ENCODE results near the gene ELOB. TPM values are rescaled to one million over a fixed set of nuclear protein-coding genes. Genes with fewer than 3 reads are reported as not detected.

The ELOB gene
- polyA plus RNA-seq, 6 donors from 2014 or later, result 159 to 241 (median 203) TPM

- ATAC-seq (ENCODE audit: low read depth in 2 of 2) (no peak), DNase-seq (no peak)
- H3K4me1 Mint-ChIP-seq, result peaks cover 25 to 49% (median 28%) of the 10 kb centered on the region in 3 donors
- peaks cover 0 to 13% of the 10 kb centered on the region in 2 donors for H3K36me3 Mint-ChIP-seq
- H3K9me3 Mint-ChIP-seq, result no peaks in the 10 kb centered on the region
- peak overlapping the region; percentile 88 to 95 (median 93) for H3K4me3 Mint-ChIP-seq
- H3K27ac Mint-ChIP-seq, result peak overlapping the region in 5 of 6 donors; percentile 75 to 95 (median 94)
- H3K27me3 Mint-ChIP-seq, result no peaks in the 10 kb centered on the region
Measured at GRCh38 chr16:2775765-2776499, 1.1 kb downstream of the ELOB start.

DNA sequence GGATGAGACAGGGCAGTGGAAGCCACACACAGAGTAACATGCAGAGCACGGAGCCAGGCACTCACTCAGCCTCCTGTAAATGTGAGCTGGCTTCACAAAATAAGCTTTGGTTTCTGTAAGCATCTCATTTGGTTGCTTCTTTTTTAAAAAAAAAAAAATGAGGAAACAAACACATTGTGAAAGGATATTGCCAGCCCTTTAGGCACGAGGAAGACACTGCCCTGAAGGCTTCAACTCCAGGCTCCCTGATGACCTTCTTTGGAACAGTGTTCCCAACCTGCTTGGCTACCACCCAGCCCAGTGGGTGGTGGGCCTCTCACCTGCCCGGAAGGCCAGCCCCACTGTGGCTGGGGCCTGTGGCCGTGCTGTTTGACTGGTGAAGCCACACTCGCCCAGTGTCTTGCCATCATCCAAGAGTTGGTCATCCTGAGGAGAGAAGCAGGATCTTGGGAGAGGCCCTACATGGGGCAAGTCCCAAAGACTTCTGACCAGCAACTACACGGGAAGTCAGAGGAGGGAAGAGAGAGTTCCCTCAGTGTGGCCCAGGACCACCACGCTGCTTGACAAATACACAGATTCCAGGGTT, 1.9 kb downstream of the ELOB start:
- ATAC-seq (ENCODE audit: low read depth in 2 of 2) (no peak), DNase-seq (no peak)
- Mint-ChIP-seq H3K4me3 (peak overlapping the region; percentile 9 to 95 (median 91)), H3K27me3 (no peaks in the 10 kb centered on the region), H3K27ac (peak overlapping the region in 1 of 6 donors; percentile 59), H3K36me3 (peaks cover 0 to 13% of the 10 kb centered on the region in 2 donors), H3K4me1 (peaks cover 26 to 48% (median 28%) of the 10 kb centered on the region in 3 donors), H3K9me3 (no peaks in the 10 kb centered on the region)

DNA sequence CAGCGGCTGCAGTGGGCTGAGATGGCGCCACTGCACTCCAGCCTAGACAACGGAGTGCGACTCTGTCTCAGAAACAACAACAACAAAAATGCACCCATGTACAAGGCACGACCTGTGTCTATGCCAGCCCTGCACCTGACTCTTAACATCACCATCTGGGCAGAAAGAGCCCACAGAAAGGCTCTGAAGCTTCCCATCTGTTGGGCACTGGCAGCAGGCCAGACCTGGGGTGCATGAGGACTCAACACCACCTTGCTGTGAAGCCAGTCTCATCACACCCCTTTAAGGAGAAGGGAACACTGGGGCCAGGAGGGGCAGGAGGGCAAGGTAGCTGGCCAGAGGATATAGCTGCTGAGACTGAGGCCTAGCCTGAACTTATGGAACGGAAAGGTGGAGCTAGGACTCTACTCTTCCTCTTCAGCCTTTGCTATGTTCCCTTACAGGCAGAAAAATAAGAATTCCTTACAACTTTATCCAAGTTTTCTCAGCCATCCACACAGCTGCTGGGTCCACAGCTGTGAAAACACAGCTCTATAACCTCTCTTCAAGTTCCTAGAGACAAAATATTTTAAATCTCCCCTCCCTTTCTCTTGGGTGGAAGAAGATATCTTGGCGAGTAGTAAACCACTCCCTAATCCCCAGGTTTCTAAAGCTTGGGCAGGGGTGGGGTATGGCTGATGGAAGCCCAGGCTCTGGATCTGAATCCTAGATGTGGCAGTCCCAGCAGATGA, 2.8 kb downstream of the ELOB start:
- no peak for DNase-seq
- Mint-ChIP-seq H3K4me3 (peak overlapping the region in 3 of 8 donors; percentile 6 to 88 (median 12)), H3K9me3 (no peaks in the 10 kb centered on the region), H3K4me1 (peaks cover 33 to 41% (median 36%) of the 10 kb centered on the region in 3 donors), H3K27me3 (no peaks in the 10 kb centered on the region), H3K36me3 (peaks cover 0 to 22% of the 10 kb centered on the region in 2 donors), H3K27ac (no peak overlapping the region)
- ATAC-seq (ENCODE audit: low read depth in 2 of 2), result no peak

DNA sequence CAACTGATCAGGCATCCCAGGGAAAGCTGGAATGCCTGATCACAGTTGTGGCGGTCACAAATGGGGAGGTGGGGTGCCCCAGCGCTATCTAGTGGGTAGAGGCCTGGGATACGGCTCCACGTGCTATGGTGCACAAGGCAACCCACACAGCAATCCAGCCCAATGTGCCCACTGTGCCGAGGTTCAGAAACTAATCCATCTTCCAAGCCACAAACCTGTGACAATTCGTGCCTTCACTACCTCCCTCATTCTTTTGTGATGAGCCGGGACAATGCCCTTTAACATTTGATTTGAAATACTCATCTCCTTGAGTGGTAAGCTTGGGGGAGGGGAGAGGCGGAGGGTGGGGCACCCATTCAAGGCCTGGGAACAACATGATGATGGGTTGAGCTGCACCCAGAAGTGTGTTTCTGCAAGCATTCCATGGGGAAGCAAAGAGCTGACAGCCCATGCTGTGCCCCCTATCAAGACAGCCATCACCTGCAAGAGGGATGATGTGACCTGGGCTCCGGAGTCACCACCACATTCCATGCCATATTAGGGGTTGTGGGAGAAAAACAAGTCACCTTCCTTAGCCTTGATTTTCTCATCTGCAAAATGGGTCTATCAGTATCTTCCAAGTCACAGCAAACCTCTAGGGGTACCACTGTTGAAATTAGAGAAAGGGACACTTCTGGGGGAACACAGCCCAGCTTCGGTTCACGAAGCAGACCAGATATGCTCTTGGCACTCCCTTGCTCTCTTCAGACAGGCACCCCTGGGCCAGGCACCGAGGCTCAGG, 3.7 kb downstream of the ELOB start:
- no peaks in the 10 kb centered on the region for H3K27me3 Mint-ChIP-seq
- H3K4me3 Mint-ChIP-seq, result peak overlapping the region in 1 of 8 donors; percentile 66
- peak overlapping the region in 1 of 6 donors; percentile 70 for H3K27ac Mint-ChIP-seq
- no peak for ATAC-seq (ENCODE audit: low read depth in 2 of 2)
- no peaks in the 10 kb centered on the region for H3K9me3 Mint-ChIP-seq
- no peak for DNase-seq
- peaks cover 33 to 38% (median 36%) of the 10 kb centered on the region in 3 donors for H3K4me1 Mint-ChIP-seq
- H3K36me3 Mint-ChIP-seq, result peaks cover 0 to 29% of the 10 kb centered on the region in 2 donors

GRCh38 chr16:2771496-2772402, 5.3 kb downstream of the ELOB start:
- peaks cover 26 to 38% (median 34%) of the 10 kb centered on the region in 3 donors for H3K4me1 Mint-ChIP-seq
- H3K27ac Mint-ChIP-seq, result peak overlapping the region in 3 of 6 donors; percentile 10 to 70 (median 57)
- no peaks in the 10 kb centered on the region for H3K9me3 Mint-ChIP-seq
- DNase-seq, result no peak
- H3K27me3 Mint-ChIP-seq, result no peaks in the 10 kb centered on the region
- ATAC-seq (ENCODE audit: low read depth in 2 of 2), result no peak
- H3K4me3 Mint-ChIP-seq, result peak overlapping the region in 2 of 8 donors; percentile 12 to 37
- peaks cover 3 to 39% of the 10 kb centered on the region in 2 donors for H3K36me3 Mint-ChIP-seq

DNA sequence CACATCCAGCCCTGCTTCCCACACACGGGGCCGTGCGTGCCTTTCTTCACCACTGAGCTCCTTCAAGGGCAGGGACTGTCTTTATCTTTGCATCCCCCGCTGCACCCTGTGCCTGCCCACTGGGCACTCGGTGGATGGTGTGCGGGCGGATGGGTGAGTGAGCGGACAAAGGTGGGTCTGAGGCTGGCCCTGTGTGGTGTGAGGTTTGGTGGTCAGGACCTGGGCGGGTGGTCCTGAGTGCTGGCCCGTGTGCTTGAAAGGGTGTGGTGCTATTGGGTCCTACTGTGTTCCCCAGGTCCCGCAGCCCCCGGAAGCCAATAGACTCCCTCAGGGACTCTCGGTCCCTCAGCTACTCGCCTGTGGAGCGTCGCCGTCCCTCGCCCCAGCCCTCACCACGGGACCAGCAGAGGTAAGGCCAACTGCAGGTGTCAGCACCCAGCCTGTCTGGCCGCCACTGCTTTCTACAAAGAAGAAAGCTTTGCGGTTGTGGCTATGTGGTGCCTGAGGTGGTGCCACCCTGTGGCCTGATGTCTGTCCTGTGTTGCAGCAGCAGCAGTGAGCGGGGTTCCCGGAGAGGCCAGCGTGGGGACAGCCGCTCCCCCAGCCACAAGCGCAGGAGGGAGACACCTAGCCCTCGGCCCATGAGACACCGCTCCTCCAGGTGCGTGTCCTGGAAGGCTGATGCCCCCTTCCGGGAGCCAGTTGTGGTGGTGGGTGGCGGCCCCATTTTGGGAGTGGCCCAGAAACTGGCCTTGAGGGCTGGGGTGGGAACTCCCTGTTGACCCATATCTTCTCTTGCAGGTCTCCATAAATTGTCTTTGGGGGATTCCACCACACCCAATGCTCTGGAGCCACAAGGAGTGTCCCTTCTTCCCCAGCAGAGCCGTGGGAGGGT, 6.8 kb downstream of the ELOB start:
- no peaks in the 10 kb centered on the region for H3K27me3 Mint-ChIP-seq
- H3K9me3 Mint-ChIP-seq, result peaks cover 0 to 2% (median 0%) of the 10 kb centered on the region in 7 donors
- H3K36me3 Mint-ChIP-seq, result peaks cover 17 to 54% of the 10 kb centered on the region in 2 donors
- no peak overlapping the region for H3K4me3 Mint-ChIP-seq
- peaks cover 14 to 37% (median 34%) of the 10 kb centered on the region in 3 donors for H3K4me1 Mint-ChIP-seq
- peak overlapping the region in 4 of 6 donors; percentile 44 to 95 (median 85) for H3K27ac Mint-ChIP-seq
- DNase-seq (no peak), ATAC-seq (ENCODE audit: low read depth in 2 of 2) (peak in 1 of 2 donors; percentile 7)

- Mint-ChIP-seq H3K36me3 (peaks cover 23 to 54% of the 10 kb centered on the region in 2 donors), H3K9me3 (peaks cover 0 to 2% (median 0%) of the 10 kb centered on the region in 7 donors), H3K27me3 (no peaks in the 10 kb centered on the region), H3K27ac (peak overlapping the region in 4 of 6 donors; percentile 53 to 95 (median 85)), H3K4me3 (no peak overlapping the region), H3K4me1 (peaks cover 10 to 37% (median 35%) of the 10 kb centered on the region in 3 donors)
- DNase-seq (no peak), ATAC-seq (ENCODE audit: low read depth in 2 of 2) (no peak)
Measured at GRCh38 chr16:2769675-2770056, 7.4 kb downstream of the ELOB start.

DNA sequence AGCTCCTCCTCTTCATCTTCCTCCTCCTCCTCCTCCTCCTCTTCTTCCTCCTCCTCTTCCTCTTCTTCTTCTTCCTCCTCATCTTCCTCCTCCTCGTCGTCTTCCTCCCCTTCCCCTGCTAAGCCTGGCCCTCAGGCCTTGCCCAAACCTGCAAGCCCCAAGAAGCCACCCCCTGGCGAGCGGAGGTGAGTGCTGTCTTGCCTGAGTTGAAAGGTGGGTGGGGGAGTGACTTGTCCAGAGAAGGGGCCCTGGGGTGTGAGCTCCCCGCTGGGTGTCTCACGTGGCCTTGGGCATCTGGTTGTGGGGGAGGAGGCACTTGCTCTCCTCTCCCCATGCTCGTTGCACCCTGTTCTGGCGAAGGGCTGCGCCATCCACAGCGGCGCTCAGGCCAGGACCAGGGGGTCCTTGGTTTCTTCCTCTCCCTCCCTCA, 8.0 kb downstream of the ELOB start:
- peaks cover 28 to 55% of the 10 kb centered on the region in 2 donors for H3K36me3 Mint-ChIP-seq
- peak overlapping the region in 3 of 8 donors; percentile 5 to 47 (median 27) for H3K4me3 Mint-ChIP-seq
- ATAC-seq (ENCODE audit: low read depth in 2 of 2), result no peak
- peaks cover 10 to 37% (median 35%) of the 10 kb centered on the region in 3 donors for H3K4me1 Mint-ChIP-seq
- no peak for DNase-seq
- H3K27ac Mint-ChIP-seq, result peak overlapping the region in 3 of 6 donors; percentile 83 to 95 (median 87)
- H3K9me3 Mint-ChIP-seq, result peaks cover 0 to 2% (median 0%) of the 10 kb centered on the region in 7 donors
- H3K27me3 Mint-ChIP-seq, result no peaks in the 10 kb centered on the region

DNA sequence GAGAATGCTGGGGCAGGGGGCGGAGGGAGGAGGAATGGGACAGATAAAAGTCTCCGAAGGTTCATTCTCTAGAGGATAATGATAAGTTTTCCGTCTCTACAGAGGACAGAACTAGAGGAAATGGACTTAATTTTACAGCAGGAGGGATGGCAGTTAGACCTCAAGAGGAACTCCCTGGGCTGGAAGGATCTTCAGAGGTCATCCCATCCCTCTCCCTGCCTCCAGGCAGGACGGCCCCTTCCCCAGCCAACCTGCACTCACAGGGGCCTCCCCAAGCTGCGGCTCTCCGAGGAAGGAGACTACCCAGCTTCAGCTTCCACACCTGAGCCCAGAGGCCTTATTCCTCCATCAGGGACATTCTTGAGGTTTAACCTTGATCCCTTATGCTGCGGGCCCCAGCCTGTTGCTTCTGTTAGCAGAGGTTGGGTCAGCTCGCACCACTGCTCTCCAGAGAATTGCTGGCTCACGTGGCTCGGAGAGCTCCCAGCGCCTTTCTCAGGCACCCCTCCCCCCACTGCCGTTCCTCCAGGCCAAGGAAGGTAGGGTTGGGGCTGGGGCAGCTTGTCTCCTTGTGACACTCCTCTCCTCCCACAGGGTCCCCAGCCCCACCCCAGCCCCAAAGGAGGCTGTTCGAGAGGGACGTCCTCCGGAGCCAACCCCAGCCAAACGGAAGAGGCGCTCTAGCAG, 8.5 kb downstream of the ELOB start:
- peak overlapping the region in 3 of 8 donors; percentile 33 to 52 (median 47) for H3K4me3 Mint-ChIP-seq
- H3K36me3 Mint-ChIP-seq, result peaks cover 32 to 61% of the 10 kb centered on the region in 2 donors
- no peak for DNase-seq
- ATAC-seq (ENCODE audit: low read depth in 2 of 2), result no peak
- peaks cover 10 to 40% (median 37%) of the 10 kb centered on the region in 3 donors for H3K4me1 Mint-ChIP-seq
- H3K27ac Mint-ChIP-seq, result peak overlapping the region in 3 of 6 donors; percentile 32 to 95 (median 87)
- H3K27me3 Mint-ChIP-seq, result no peaks in the 10 kb centered on the region
- H3K9me3 Mint-ChIP-seq, result peaks cover 0 to 2% (median 0%) of the 10 kb centered on the region in 7 donors

DNA sequence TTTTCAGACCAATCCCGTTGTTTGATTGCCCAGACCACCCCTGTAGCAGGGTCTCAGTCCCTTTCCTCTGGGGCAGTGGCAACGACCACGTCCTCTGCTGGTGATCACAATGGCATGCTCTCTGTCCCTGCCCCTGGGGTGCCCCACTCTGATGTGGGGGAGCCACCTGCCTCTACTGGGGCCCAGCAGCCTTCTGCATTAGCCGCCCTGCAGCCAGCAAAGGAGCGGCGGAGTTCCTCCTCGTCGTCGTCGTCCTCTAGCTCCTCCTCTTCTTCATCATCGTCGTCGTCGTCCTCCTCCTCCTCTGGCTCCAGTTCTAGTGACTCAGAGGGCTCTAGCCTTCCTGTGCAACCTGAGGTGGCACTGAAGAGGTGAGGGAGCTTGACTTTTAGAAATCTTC, 9.2 kb downstream of the ELOB start:
- H3K4me3 Mint-ChIP-seq, result peak overlapping the region in 1 of 8 donors; percentile 33
- H3K27ac Mint-ChIP-seq, result peak overlapping the region in 3 of 6 donors; percentile 32 to 82 (median 72)
- ATAC-seq (ENCODE audit: low read depth in 2 of 2) (no peak), DNase-seq (no peak)
- H3K4me1 Mint-ChIP-seq, result peaks cover 7 to 41% (median 41%) of the 10 kb centered on the region in 3 donors
- peaks cover 38 to 66% of the 10 kb centered on the region in 2 donors for H3K36me3 Mint-ChIP-seq
- H3K27me3 Mint-ChIP-seq, result no peaks in the 10 kb centered on the region
- peaks cover 0 to 2% (median 0%) of the 10 kb centered on the region in 7 donors for H3K9me3 Mint-ChIP-seq

Data from naive B cell (primary cell).